A549 (cell line): ENCODE measurements around the gene MARK3.
A peak's percentile ranks its signal among the peaks of the same experiment; 100 is the strongest.

Source experiments
- CHD2 ChIP-seq: fragments of 150-350 bp; IDR thresholded peaks from 2 replicates; pipeline ENCODE4 v1.6.1; 2014; ENCODE audit warnings: low read length; ENCODE audit not compliant: partially characterized antibody
- CTCF ChIP-seq: fragments of >200 bp; sonication (Bioruptor Twin); formaldehyde crosslinking; IDR thresholded peaks from 3 replicates; pipeline ENCODE4 v1.5.1; 2016
- ESRRA ChIP-seq: fragments of 150-350 bp; IDR thresholded peaks from 2 replicates; pipeline ENCODE4 v1.6.1; 2014; ENCODE audit warnings: mild to moderate bottlenecking, low read length, borderline replicate concordance
- JUNB ChIP-seq: fragments of >200 bp; sonication (Bioruptor Twin); formaldehyde crosslinking; IDR thresholded peaks from 2 replicates; pipeline ENCODE4 v1.6.1; 2016
- KDM1A ChIP-seq: fragments of 200-600 bp; sonication (generic); IDR thresholded peaks from 2 replicates; pipeline ENCODE4 v1.6.1; 2016; ENCODE audit warnings: low read depth, mild to moderate bottlenecking
- POLR2A ChIP-seq: IDR thresholded peaks from 2 replicates; pipeline ENCODE4 v1.6.1; 2012; ENCODE audit warnings: mild to moderate bottlenecking, low read length
- REST ChIP-seq: fragments of 200-600 bp; sonication (generic); IDR thresholded peaks from 2 replicates; pipeline ENCODE4 v1.6.1; 2016; ENCODE audit warnings: antibody characterized with exemption, mild to moderate bottlenecking, moderate library complexity
- RFX5 ChIP-seq: fragments of 450-650 bp; IDR thresholded peaks from 2 replicates; pipeline ENCODE4 v1.7.1; 2014; ENCODE audit warnings: antibody characterized with exemption, mild to moderate bottlenecking, moderate library complexity
- TF ChIP-seq, protein P1 (sequence below): fragments of 250-450 bp; sonication (Bioruptor Pico); IDR thresholded peaks from 2 replicates; pipeline ENCODE4 v1.5.0; 2021; ENCODE audit warnings: mild to moderate bottlenecking, moderate library complexity, borderline replicate concordance

GRCh38 chr14:103500148-103500990 lies 115.2 kb downstream of the MARK3 start:
- TF ChIP-seq, protein P1, sequence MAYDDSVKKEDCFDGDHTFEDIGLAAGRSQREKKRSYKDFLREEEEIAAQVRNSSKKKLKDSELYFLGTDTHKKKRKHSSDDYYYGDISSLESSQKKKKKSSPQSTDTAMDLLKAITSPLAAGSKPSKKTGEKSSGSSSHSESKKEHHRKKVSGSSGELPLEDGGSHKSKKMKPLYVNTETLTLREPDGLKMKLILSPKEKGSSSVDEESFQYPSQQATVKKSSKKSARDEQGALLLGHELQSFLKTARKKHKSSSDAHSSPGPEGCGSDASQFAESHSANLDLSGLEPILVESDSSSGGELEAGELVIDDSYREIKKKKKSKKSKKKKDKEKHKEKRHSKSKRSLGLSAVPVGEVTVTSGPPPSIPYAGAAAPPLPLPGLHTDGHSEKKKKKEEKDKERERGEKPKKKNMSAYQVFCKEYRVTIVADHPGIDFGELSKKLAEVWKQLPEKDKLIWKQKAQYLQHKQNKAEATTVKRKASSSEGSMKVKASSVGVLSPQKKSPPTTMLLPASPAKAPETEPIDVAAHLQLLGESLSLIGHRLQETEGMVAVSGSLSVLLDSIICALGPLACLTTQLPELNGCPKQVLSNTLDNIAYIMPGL (CRISPR knock-in tag) = no peak
- no peak for TF ChIP-seq ESRRA
- peak; percentile 91 for TF ChIP-seq CTCF
- TF ChIP-seq POLR2A = no peak
- TF ChIP-seq CHD2 = no peak
- no peak for TF ChIP-seq JUNB
- no peak for TF ChIP-seq REST
- TF ChIP-seq RFX5 = no peak
- no peak for TF ChIP-seq KDM1A
